Astrocyte (in vitro differentiated cells and primary cell): Measurements from ENCODE around the gene ASTN1.

Experiments used
- EZH2 ChIP-seq: IDR thresholded peaks from 2 replicates; pipeline ENCODE4 v1.6.1; 2012; ENCODE audit warnings: mild to moderate bottlenecking, low read length, inconsistent platforms; ENCODE audit not compliant: insufficient read depth
- TF ChIP-seq, protein P1 (sequence below): IDR thresholded peaks from 2 replicates; pipeline ENCODE4 v1.5.1; 2011; ENCODE audit warnings: low read depth, mild to moderate bottlenecking, inconsistent platforms, low read length, moderate library complexity; ENCODE audit not compliant: insufficient read depth

GRCh38 chr1:177007437-177008161 is 156.9 kb downstream of the ASTN1 start:
- TF ChIP-seq, protein P1, sequence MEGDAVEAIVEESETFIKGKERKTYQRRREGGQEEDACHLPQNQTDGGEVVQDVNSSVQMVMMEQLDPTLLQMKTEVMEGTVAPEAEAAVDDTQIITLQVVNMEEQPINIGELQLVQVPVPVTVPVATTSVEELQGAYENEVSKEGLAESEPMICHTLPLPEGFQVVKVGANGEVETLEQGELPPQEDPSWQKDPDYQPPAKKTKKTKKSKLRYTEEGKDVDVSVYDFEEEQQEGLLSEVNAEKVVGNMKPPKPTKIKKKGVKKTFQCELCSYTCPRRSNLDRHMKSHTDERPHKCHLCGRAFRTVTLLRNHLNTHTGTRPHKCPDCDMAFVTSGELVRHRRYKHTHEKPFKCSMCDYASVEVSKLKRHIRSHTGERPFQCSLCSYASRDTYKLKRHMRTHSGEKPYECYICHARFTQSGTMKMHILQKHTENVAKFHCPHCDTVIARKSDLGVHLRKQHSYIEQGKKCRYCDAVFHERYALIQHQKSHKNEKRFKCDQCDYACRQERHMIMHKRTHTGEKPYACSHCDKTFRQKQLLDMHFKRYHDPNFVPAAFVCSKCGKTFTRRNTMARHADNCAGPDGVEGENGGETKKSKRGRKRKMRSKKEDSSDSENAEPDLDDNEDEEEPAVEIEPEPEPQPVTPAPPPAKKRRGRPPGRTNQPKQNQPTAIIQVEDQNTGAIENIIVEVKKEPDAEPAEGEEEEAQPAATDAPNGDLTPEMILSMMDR: no peak
- no peak for TF ChIP-seq EZH2
